ENCODE data around the gene COPG1.

DNA sequence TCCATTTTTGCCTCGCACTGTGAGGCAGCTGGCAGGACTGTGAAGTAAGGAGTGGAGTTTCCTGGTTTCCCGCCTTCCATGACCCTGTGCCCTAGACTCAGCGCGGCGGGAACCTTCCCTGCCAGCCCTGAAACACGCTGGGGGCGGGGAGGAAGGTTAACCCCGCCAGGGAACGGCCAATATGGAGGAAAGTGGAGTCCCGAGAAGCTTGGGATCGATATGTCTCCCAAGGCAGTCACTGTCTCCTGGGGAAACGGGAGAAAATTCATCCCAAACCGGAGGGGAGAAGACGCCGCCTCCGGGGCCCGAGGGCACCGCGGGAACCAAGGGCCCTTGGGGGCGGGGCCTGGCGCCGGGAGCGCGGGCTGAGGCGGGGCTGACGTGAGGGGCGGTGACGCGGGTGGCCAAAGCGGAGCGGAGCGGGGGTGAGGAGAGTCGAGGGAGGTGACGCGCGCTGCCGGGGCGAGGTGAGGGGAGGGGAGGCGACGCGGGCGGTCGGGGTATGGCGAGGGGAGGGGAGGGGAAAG, 29.1 kb downstream of the COPG1 start, which contains the start of gene HMCES:
- TF ChIP-seq POLR2AphosphoS5 (IDR thresholded peaks at IDR 0.05): peak; percentile 87 to 95 (median 95)
- TF ChIP-seq POLR2A (IDR thresholded peaks at IDR 0.05): no peak
